Rectal smooth muscle tissue (tissue), 1 donor: ENCODE results near the gene MGMT.

ENCODE experiments used
- H3K27ac ChIP-seq: one replicate; pipeline ENCODE4 v1.7.0; 2013; ENCODE audit warnings: low read depth, low read length, inconsistent platforms
- H3K27me3 ChIP-seq: one replicate; pipeline ENCODE4 v1.7.0; 2013; ENCODE audit warnings: low read length; ENCODE audit not compliant: control insufficient read depth, insufficient read depth
- H3K36me3 ChIP-seq: one replicate; pipeline ENCODE4 v1.7.0; 2013; ENCODE audit warnings: low read length; ENCODE audit not compliant: control insufficient read depth, insufficient read depth
- H3K4me1 ChIP-seq: one replicate; pipeline ENCODE4 v1.7.0; 2013; ENCODE audit warnings: low read length; ENCODE audit not compliant: control insufficient read depth, insufficient read depth
- H3K4me3 ChIP-seq: one replicate; pipeline ENCODE4 v1.7.0; 2013; ENCODE audit warnings: low read length
- H3K9ac ChIP-seq: one replicate; pipeline ENCODE4 v1.7.0; 2013; ENCODE audit warnings: low read length

Gene MGMT

GRCh38 chr10:129602938-129603535, 136.0 kb downstream of the MGMT start:
- H3K36me3 ChIP-seq = no peaks in the 10 kb centered on the region
- no peaks in the 10 kb centered on the region for H3K4me1 ChIP-seq
- H3K27ac ChIP-seq = no peak overlapping the region
- H3K4me3 ChIP-seq = no peak overlapping the region
- no peak overlapping the region for H3K9ac ChIP-seq
- no peaks in the 10 kb centered on the region for H3K27me3 ChIP-seq

- Histone ChIP-seq H3K36me3 (no peaks in the 10 kb centered on the region), H3K27ac (no peak overlapping the region), H3K4me1 (no peaks in the 10 kb centered on the region), H3K4me3 (no peak overlapping the region), H3K27me3 (no peaks in the 10 kb centered on the region), H3K9ac (no peak overlapping the region)
Measured at GRCh38 chr10:129604333-129605032, 137.4 kb downstream of the MGMT start.

GRCh38 chr10:129605266-129605985, 138.4 kb downstream of the MGMT start:
- no peak overlapping the region for H3K9ac ChIP-seq
- no peak overlapping the region for H3K4me3 ChIP-seq
- H3K36me3 ChIP-seq = no peaks in the 10 kb centered on the region
- no peak overlapping the region for H3K27ac ChIP-seq
- no peaks in the 10 kb centered on the region for H3K27me3 ChIP-seq
- H3K4me1 ChIP-seq = no peaks in the 10 kb centered on the region

- no peak overlapping the region for H3K9ac ChIP-seq
- H3K27ac ChIP-seq = no peak overlapping the region
- H3K27me3 ChIP-seq = no peaks in the 10 kb centered on the region
- H3K4me3 ChIP-seq = no peak overlapping the region
- no peaks in the 10 kb centered on the region for H3K4me1 ChIP-seq
- H3K36me3 ChIP-seq = no peaks in the 10 kb centered on the region
Measured at GRCh38 chr10:129605986-129606518, 139.0 kb downstream of the MGMT start.

GRCh38 chr10:129607607-129608109, 140.6 kb downstream of the MGMT start:
- Histone ChIP-seq H3K36me3 (no peaks in the 10 kb centered on the region), H3K4me3 (no peak overlapping the region), H3K27ac (no peak overlapping the region), H3K9ac (no peak overlapping the region), H3K4me1 (no peaks in the 10 kb centered on the region), H3K27me3 (no peaks in the 10 kb centered on the region)

- H3K4me3 ChIP-seq = no peak overlapping the region
- H3K36me3 ChIP-seq = no peaks in the 10 kb centered on the region
- no peaks in the 10 kb centered on the region for H3K27me3 ChIP-seq
- H3K9ac ChIP-seq = no peak overlapping the region
- no peaks in the 10 kb centered on the region for H3K4me1 ChIP-seq
- no peak overlapping the region for H3K27ac ChIP-seq
Measured at GRCh38 chr10:129608653-129609052, 141.6 kb downstream of the MGMT start.

- no peak overlapping the region for H3K27ac ChIP-seq
- no peaks in the 10 kb centered on the region for H3K36me3 ChIP-seq
- no peak overlapping the region for H3K9ac ChIP-seq
- no peak overlapping the region for H3K4me3 ChIP-seq
- H3K27me3 ChIP-seq = no peaks in the 10 kb centered on the region
- H3K4me1 ChIP-seq = no peaks in the 10 kb centered on the region
Measured at GRCh38 chr10:129609551-129609950, 142.5 kb downstream of the MGMT start.

- H3K36me3 ChIP-seq = no peaks in the 10 kb centered on the region
- H3K27ac ChIP-seq = no peak overlapping the region
- no peak overlapping the region for H3K4me3 ChIP-seq
- H3K9ac ChIP-seq = no peak overlapping the region
- H3K27me3 ChIP-seq = no peaks in the 10 kb centered on the region
- H3K4me1 ChIP-seq = no peaks in the 10 kb centered on the region
Measured at GRCh38 chr10:129612481-129613109, 145.6 kb downstream of the MGMT start.

GRCh38 chr10:129613377-129613980, 146.4 kb downstream of the MGMT start:
- H3K27me3 ChIP-seq = no peaks in the 10 kb centered on the region
- no peaks in the 10 kb centered on the region for H3K4me1 ChIP-seq
- H3K4me3 ChIP-seq = no peak overlapping the region
- H3K9ac ChIP-seq = no peak overlapping the region
- H3K36me3 ChIP-seq = no peaks in the 10 kb centered on the region
- H3K27ac ChIP-seq = no peak overlapping the region

- no peaks in the 10 kb centered on the region for H3K36me3 ChIP-seq
Measured at GRCh38 chr10:129614341-129614740, 147.3 kb downstream of the MGMT start.

GRCh38 chr10:129615381-129615780, 148.3 kb downstream of the MGMT start:
- Histone ChIP-seq H3K4me3 (no peak overlapping the region), H3K9ac (no peak overlapping the region), H3K27ac (no peak overlapping the region), H3K4me1 (no peaks in the 10 kb centered on the region), H3K36me3 (no peaks in the 10 kb centered on the region), H3K27me3 (no peaks in the 10 kb centered on the region)

More at GRCh38 chr10:129614341-129614740, 147.3 kb downstream of the MGMT start:
- Histone ChIP-seq H3K27ac (no peak overlapping the region), H3K27me3 (no peaks in the 10 kb centered on the region), H3K4me1 (no peaks in the 10 kb centered on the region), H3K9ac (no peak overlapping the region), H3K4me3 (no peak overlapping the region)
